Lower lobe of right lung (tissue), 2 donors: Measurements from ENCODE around the gene ZNF829. TPM values are rescaled to one million over a fixed set of nuclear protein-coding genes. Genes with fewer than 3 reads are reported as not detected.

ENCODE experiments used
- ATAC-seq, 2 donors: fragments of 200-7000 bp; cut with Tn5 transposase; one replicate each; pipeline ENCODE4 v1.9.1; 2020 to 2022; ENCODE audit warnings: mild to moderate bottlenecking in 2 of 2, moderate library complexity in 2 of 2
- DNase-seq: peaks from one replicate; pipeline ENCODE4 v3.0.0-alpha.2; 2020
- H3K27ac ChIP-seq: fragments of 200-600 bp; one replicate; pipeline ENCODE4 v1.8.0; 2022
- H3K27me3 ChIP-seq: fragments of 200-600 bp; one replicate; pipeline ENCODE4 v1.8.0; 2022; ENCODE audit warnings: low read depth
- H3K36me3 ChIP-seq: fragments of 200-600 bp; one replicate; pipeline ENCODE4 v1.8.0; 2022; ENCODE audit warnings: mild to moderate bottlenecking
- H3K4me1 ChIP-seq: fragments of 200-600 bp; one replicate; pipeline ENCODE4 v1.8.0; 2022
- H3K4me3 ChIP-seq: fragments of 200-600 bp; one replicate; pipeline ENCODE4 v1.8.0; 2022; ENCODE audit warnings: mild to moderate bottlenecking
- H3K9me3 ChIP-seq: fragments of 200-600 bp; one replicate; pipeline ENCODE4 v1.8.0; 2022
- intact Hi-C: fragments of 100-400 bp; cut with DNase I; formaldehyde crosslinking; loops from one replicate; pipeline ENCODE4 v1.11.0; 2022
- total RNA-seq: library from RNA; stranded (reverse); fragmentation: NEBNext Ultra II Directional; extraction: Animal tissue kit (Norgen Biotek cat#: 25700); gene quantifications from one replicate; pipeline ENCODE4 v1.2.1, GENCODE V29; 2021
- TF ChIP-seq, protein P1 (sequence below): fragments of 200-600 bp; IDR thresholded peaks from one replicate; pipeline ENCODE4 v1.8.0; 2022; ENCODE audit warnings: antibody characterized with exemption, mild to moderate bottlenecking
- donor health status: DM: no; HTN: yes; CAD: no; lungs with severe emphysema.

Gene ZNF829
- total RNA-seq, 1 donor from 2014 or later, result 2.6 TPM

DNA sequence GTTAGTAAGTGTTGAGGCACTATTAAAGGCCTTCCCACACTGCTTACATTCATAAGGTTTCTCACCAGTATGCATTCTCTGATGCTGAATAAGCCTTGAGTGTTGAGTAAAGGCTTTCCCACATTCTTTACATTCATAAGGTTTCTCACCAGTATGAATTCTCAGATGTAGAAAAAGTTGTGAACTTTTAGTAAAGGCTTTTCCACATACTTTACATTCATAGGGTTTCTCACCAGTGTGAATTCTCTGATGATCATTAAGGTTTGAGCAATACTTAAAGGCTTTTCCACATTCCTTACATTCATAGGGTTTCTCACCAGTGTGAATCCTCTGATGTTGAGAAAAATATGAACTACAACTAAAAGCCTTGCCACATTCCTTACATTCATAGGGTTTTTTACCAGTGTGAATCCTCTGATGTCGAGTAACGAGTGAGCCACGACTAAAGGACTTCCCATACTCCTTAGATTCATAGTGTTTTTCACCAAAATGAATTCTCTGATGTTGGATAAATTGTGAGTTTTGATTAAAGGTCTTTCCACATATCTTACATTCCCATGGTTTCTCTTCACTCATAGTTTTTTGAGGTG lies 24.2 kb downstream of the ZNF829 start:
- H3K27ac ChIP-seq, result no peak overlapping the region
- peaks cover 98% of the 10 kb centered on the region for H3K9me3 ChIP-seq
- ATAC-seq (no peak), DNase-seq (no peak)
- no peaks in the 10 kb centered on the region for H3K27me3 ChIP-seq
- intact Hi-C loops, result no loop called here
- TF ChIP-seq, protein P1, sequence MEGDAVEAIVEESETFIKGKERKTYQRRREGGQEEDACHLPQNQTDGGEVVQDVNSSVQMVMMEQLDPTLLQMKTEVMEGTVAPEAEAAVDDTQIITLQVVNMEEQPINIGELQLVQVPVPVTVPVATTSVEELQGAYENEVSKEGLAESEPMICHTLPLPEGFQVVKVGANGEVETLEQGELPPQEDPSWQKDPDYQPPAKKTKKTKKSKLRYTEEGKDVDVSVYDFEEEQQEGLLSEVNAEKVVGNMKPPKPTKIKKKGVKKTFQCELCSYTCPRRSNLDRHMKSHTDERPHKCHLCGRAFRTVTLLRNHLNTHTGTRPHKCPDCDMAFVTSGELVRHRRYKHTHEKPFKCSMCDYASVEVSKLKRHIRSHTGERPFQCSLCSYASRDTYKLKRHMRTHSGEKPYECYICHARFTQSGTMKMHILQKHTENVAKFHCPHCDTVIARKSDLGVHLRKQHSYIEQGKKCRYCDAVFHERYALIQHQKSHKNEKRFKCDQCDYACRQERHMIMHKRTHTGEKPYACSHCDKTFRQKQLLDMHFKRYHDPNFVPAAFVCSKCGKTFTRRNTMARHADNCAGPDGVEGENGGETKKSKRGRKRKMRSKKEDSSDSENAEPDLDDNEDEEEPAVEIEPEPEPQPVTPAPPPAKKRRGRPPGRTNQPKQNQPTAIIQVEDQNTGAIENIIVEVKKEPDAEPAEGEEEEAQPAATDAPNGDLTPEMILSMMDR, result no peak
- no peaks in the 10 kb centered on the region for H3K4me1 ChIP-seq
- peaks cover 21% of the 10 kb centered on the region for H3K36me3 ChIP-seq
- no peak overlapping the region for H3K4me3 ChIP-seq

- no peaks in the 10 kb centered on the region for H3K4me1 ChIP-seq
- ATAC-seq (no peak), DNase-seq (no peak)
- H3K27ac ChIP-seq, result no peak overlapping the region
- H3K9me3 ChIP-seq, result peaks cover 100% of the 10 kb centered on the region
- TF ChIP-seq, protein P1, result no peak
- H3K4me3 ChIP-seq, result no peak overlapping the region
- peaks cover 16% of the 10 kb centered on the region for H3K36me3 ChIP-seq
- intact Hi-C loops, result no loop called here
- H3K27me3 ChIP-seq, result no peaks in the 10 kb centered on the region
Measured at GRCh38 chr19:36876993-36877938, 38.8 kb downstream of the ZNF829 start.

DNA sequence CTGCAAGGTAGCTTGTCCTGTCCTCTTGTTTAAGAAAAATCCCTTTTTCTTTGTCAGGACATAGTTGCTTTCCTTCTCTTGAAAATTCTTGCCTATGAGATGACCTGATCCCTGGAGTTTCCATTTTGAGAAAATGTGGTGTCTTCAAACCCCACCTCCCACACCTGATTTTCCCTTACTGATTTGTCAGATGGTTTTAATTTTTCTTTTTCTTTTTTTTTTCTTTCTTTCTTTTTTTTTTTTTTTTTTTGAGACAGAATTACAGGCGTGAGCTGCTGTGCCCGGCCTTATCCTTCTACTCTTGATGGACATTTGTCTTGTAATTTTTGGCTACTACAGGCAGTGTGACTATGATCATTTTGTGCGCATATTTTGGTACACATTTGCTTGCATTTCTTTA lies 64.2 kb downstream of the ZNF829 start:
- DNase-seq (no peak), ATAC-seq (no peak)
- Histone ChIP-seq H3K4me1 (peaks cover 24% of the 10 kb centered on the region), H3K27ac (no peak overlapping the region), H3K9me3 (peaks cover 25% of the 10 kb centered on the region), H3K27me3 (no peaks in the 10 kb centered on the region), H3K36me3 (peaks cover 11% of the 10 kb centered on the region), H3K4me3 (peak overlapping the region; percentile 98)
- TF ChIP-seq, protein P1, result no peak
- intact Hi-C loops, result no loop called here

DNA sequence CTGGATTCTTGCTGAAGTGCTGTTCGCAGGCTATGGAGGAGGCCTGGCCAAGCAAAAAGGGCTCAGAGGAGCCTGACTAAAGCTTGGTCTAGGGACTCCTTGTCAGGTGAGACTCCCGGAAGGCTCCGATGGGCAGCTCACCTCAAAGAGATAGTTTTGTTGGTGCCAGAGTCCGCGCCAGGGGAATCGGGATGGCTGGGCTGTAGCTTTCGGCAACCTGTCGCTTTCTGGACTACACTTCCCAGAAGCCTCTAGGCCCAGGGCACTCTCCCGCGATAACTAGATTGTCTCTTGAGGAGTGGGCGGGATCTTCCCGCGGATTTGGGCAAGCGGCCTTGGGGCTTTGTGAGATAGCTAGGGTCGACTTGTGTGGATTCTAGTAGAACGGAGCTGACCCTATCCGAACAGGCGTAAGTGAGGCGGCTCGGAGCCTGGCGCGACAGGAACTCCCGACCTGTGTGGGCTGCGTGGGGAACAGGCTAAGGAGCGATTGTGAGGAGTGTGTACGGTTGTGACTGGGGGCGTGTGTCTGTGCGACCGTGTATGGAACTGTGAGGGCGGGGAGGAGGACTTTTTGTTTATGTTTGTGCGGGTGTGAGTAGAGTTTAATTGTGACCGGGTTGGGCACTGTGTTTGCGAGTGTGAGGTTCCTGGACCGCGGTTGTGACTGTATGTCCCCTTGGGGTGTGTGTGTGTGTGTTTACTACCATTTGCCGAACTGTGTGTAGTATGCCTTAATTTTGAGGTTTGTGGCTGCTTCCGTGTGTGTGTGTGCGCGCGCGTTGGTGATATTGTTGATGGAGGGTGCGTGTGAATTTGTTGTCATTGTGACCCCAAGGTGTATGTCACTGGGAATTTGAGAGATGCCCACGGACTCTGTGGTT lies 65.3 kb downstream of the ZNF829 start, which contains the start of gene ZNF345:
Gene ZNF345 (plus strand): TSS at position 318 of the 884 bp plus-strand sequence. CDS start 25,955 bp downstream, outside the sequence.
- Histone ChIP-seq H3K27ac (peak within 1 kb of the TSS; percentile 94), H3K27me3 (no peaks in the 10 kb centered on the region), H3K9me3 (peaks cover 20% of the 10 kb centered on the region), H3K4me1 (peaks cover 24% of the 10 kb centered on the region), H3K36me3 (peaks cover 4% of the 10 kb centered on the region), H3K4me3 (peak within 1 kb of the TSS; percentile 98)
- intact Hi-C loops, result no loop called here
- TF ChIP-seq, protein P1, result no peak
- ATAC-seq (peak; percentile 98), DNase-seq (peak; percentile 92)
